Ovary (tissue), 9 donors: ENCODE data around the gene KIAA1671. TPM values are rescaled to one million over a fixed set of nuclear protein-coding genes. Genes with fewer than 3 reads are reported as not detected.

Experiments used
- DNase-seq, 5 donors: peaks; one replicate each; pipeline ENCODE4 v3.0.0-alpha.2; 2019 to 2020
- H3K27ac ChIP-seq, 2 donors: fragments of 200-600 bp; one replicate each; pipeline versions ENCODE4 v1.5.1 to v1.8.0; 2019 to 2022
- H3K27me3 ChIP-seq: fragments of 200-600 bp; one replicate; pipeline ENCODE4 v1.8.0; 2022
- H3K36me3 ChIP-seq: fragments of 200-600 bp; sonication (generic); one replicate; pipeline ENCODE4 v1.5.1; 2019
- H3K4me1 ChIP-seq: one replicate; pipeline ENCODE4 v1.8.1; 2013; ENCODE audit warnings: mild to moderate bottlenecking, moderate library complexity; ENCODE audit not compliant: insufficient read depth
- H3K4me3 ChIP-seq: fragments of 200-600 bp; sonication (generic); one replicate; pipeline ENCODE4 v1.5.1; 2017
- H3K9me3 ChIP-seq, 2 donors: fragments of 200-600 bp in 1 of 2; sonication (generic) in 1 of 2; one replicate each; pipeline versions ENCODE4 v1.5.1 to v1.8.1; 2013 to 2019; ENCODE audit warnings: mild to moderate bottlenecking in 1 of 2, moderate library complexity in 1 of 2
- EP300 ChIP-seq: sonication (generic); formaldehyde crosslinking; IDR thresholded peaks from one replicate; pipeline ENCODE4 v1.6.1; 2017; ENCODE audit warnings: antibody characterized with exemption
- POLR2A ChIP-seq: fragments of 450-650 bp; IDR thresholded peaks from one replicate; pipeline ENCODE4 v1.6.1; 2017; ENCODE audit warnings: antibody characterized with exemption, mild to moderate bottlenecking, moderate library complexity
- WGBS, 3 donors: extraction: QIAGEN DNeasy Blood & Tissue Kit in 1 of 3; methylation state at CpG; one replicate each; pipeline versions ENCODE4 v1.1.5 to v1.1.7; 2013 to 2017; 5-methylcytosine and 5-hydroxymethylcytosine counted together
- intact Hi-C, 4 donors: fragments of 100-400 bp; cut with DNase I; formaldehyde crosslinking; loops; one replicate each; pipeline versions ENCODE4 v1.11.0 to v1.15.1; 2022 to 2023
- polyA plus RNA-seq, 2 donors: library from polyadenylated mRNA; stranded (reverse); fragments of 200-250 nt in 1 of 2; fragments of 350-450 nt in 1 of 2; fragmentation: Illumina TruSeq in 1 of 2; extraction: RNeasy Lipid Tissue Mini Kit (QIAGEN cat#74804) in 1 of 2; gene quantifications; one replicate each; pipeline ENCODE4 v1.2.3, GENCODE V29; 2013 to 2014
- total RNA-seq, 7 donors: library from RNA; depleted of rRNA in 2 of 7; stranded (reverse); fragments of >200 nt in 2 of 7; fragmentation: NEBNext Ultra II Directional in 3 of 7; extraction: Animal tissue kit (Norgen Biotek cat#: 25700) in 3 of 7; gene quantifications; one replicate each; pipeline versions ENCODE4 v1.1.0 to v1.2.4, GENCODE V29; 2016 to 2023
- TF ChIP-seq, protein P1 (sequence below), 3 donors: fragments of 450-650 bp in 2 of 3; fragments of 200-600 bp in 1 of 3; IDR thresholded peaks; one replicate each; pipeline versions ENCODE4 v1.5.1 to v1.8.0; 2016 to 2022; ENCODE audit warnings: antibody characterized with exemption in 3 of 3, mild to moderate bottlenecking in 1 of 3
- donor health status: DM: no; HTN: no; CAD: no; lungs with moderate emphysema.
- donor health status: DM: no; HTN: no; CAD: no.
- donor health status: Bipolar disorder and iron deficiency.
- donor health status: DM: yes; HTN: yes; CAD: no.
- donor health status: DM: no; HTN: no; CAD: no.
- donor health status: DM: yes; HTN: yes; CAD: no.

KIAA1671 gene
- total and polyA plus RNA-seq, 9 donors = 9.8 to 27.9 (median 24.5) TPM

DNA sequence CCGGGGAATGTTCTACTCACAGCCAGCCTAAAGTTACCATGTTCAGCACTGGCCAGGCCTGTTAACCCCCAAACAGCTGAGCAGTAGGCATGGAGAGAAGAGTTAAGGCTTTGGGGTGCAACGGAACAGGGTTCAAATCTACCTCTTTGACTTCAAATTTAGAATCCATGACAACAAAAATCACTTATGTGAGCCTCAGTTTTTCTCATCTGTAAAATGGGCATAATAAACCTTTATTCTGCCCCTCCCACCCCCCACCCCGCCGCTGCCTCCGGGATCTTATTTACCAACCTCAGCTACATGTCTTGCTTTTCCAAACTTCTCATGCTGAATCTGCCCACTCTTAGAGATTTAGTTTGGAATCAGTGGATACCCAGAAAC, 134.4 kb downstream of the KIAA1671 start:
- Histone ChIP-seq H3K9me3 (no peaks in the 10 kb centered on the region), H3K27me3 (no peaks in the 10 kb centered on the region), H3K27ac (no peak overlapping the region), H3K4me1 (peaks cover 5% of the 10 kb centered on the region), H3K36me3 (no peaks in the 10 kb centered on the region), H3K4me3 (no peak overlapping the region)
- no peak for TF ChIP-seq POLR2A
- TF ChIP-seq, protein P1, sequence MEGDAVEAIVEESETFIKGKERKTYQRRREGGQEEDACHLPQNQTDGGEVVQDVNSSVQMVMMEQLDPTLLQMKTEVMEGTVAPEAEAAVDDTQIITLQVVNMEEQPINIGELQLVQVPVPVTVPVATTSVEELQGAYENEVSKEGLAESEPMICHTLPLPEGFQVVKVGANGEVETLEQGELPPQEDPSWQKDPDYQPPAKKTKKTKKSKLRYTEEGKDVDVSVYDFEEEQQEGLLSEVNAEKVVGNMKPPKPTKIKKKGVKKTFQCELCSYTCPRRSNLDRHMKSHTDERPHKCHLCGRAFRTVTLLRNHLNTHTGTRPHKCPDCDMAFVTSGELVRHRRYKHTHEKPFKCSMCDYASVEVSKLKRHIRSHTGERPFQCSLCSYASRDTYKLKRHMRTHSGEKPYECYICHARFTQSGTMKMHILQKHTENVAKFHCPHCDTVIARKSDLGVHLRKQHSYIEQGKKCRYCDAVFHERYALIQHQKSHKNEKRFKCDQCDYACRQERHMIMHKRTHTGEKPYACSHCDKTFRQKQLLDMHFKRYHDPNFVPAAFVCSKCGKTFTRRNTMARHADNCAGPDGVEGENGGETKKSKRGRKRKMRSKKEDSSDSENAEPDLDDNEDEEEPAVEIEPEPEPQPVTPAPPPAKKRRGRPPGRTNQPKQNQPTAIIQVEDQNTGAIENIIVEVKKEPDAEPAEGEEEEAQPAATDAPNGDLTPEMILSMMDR (IDR thresholded peaks at IDR 0.05) = no peak
- TF ChIP-seq EP300 = no peak
- intact Hi-C loops = no loop called here
- no peak for DNase-seq
- WGBS, 3 donors = 60 to 78% (median 65%) methylated on average over 5 of the region's 5 CpGs

- Histone ChIP-seq H3K4me1 (peaks cover 8% of the 10 kb centered on the region), H3K27me3 (no peaks in the 10 kb centered on the region), H3K36me3 (no peaks in the 10 kb centered on the region), H3K9me3 (no peaks in the 10 kb centered on the region), H3K4me3 (no peak overlapping the region), H3K27ac (no peak overlapping the region)
- intact Hi-C loops = no loop called here
- no peak for DNase-seq
- TF ChIP-seq, protein P1 (IDR thresholded peaks at IDR 0.05) = no peak
- TF ChIP-seq EP300 (no peak), POLR2A (no peak)
- 64 to 69% (median 66%) methylated on average over 9 of the region's 9 CpGs for WGBS, 3 donors
These were observed 137.8 kb downstream of the KIAA1671 start for GRCh38 chr22:25090225-25090890.

DNA sequence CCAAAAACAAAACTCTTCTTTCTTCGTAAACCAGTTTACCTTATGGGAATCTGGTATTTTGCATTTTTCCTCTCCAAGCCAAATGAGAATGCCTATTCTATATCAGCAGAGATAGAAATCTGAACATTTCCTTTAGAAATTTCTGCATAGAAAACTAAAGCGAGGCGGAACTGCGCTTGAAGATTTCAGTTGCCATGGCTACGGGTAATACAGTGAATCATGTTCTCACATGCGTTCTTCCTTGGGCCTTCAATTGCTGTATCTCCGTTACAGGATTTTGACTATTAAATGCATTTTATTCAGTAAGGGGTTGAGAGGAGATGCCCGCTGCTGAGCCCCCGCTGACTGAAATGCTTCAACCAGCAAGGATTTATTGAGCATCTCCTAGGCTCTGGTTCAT, 138.9 kb downstream of the KIAA1671 start:
- H3K27ac ChIP-seq = no peak overlapping the region
- no peaks in the 10 kb centered on the region for H3K36me3 ChIP-seq
- no peak for DNase-seq
- H3K27me3 ChIP-seq = no peaks in the 10 kb centered on the region
- no peak overlapping the region for H3K4me3 ChIP-seq
- no peaks in the 10 kb centered on the region for H3K9me3 ChIP-seq
- peaks cover 7% of the 10 kb centered on the region for H3K4me1 ChIP-seq
- TF ChIP-seq EP300 (no peak), POLR2A (no peak)
- TF ChIP-seq, protein P1 (IDR thresholded peaks at IDR 0.05) = no peak
- intact Hi-C loops = no loop called here
- WGBS, 3 donors = 94 to 95% (median 94%) methylated on average over 9 of the region's 9 CpGs

DNA sequence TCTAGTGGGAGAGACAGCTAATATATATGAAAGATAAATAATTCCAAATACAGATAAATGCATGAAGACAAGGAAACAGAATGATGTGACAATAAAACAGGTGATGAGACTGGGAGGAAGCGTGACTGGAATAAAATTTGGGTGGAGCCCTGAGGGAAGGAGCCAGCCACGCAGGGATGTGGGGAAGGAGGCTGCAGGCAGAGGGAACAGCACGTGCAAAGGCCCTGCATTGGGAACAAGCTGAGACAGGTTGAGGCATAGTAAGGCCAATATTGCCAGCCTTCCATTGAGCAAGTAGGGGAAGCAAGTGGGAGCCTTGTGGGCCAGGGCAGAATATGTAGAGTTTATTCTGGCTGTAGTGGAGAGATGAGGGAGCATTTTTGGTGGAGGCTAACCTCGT, 139.6 kb downstream of the KIAA1671 start:
- H3K36me3 ChIP-seq = no peaks in the 10 kb centered on the region
- H3K27me3 ChIP-seq = no peaks in the 10 kb centered on the region
- 80 to 85% (median 81%) methylated on average over 4 of the region's 4 CpGs for WGBS, 3 donors
- TF ChIP-seq EP300 (no peak), POLR2A (no peak)
- TF ChIP-seq, protein P1 (IDR thresholded peaks at IDR 0.05) = no peak
- DNase-seq = no peak
- no peak overlapping the region for H3K27ac ChIP-seq
- no peak overlapping the region for H3K4me3 ChIP-seq
- no peaks in the 10 kb centered on the region for H3K9me3 ChIP-seq
- peaks cover 5% of the 10 kb centered on the region for H3K4me1 ChIP-seq
- intact Hi-C loops = no loop called here
